Measurements from ENCODE around the gene MCOLN3.
A peak's percentile ranks its signal among the peaks of the same experiment; 100 is the strongest.

Gene MCOLN3

DNA sequence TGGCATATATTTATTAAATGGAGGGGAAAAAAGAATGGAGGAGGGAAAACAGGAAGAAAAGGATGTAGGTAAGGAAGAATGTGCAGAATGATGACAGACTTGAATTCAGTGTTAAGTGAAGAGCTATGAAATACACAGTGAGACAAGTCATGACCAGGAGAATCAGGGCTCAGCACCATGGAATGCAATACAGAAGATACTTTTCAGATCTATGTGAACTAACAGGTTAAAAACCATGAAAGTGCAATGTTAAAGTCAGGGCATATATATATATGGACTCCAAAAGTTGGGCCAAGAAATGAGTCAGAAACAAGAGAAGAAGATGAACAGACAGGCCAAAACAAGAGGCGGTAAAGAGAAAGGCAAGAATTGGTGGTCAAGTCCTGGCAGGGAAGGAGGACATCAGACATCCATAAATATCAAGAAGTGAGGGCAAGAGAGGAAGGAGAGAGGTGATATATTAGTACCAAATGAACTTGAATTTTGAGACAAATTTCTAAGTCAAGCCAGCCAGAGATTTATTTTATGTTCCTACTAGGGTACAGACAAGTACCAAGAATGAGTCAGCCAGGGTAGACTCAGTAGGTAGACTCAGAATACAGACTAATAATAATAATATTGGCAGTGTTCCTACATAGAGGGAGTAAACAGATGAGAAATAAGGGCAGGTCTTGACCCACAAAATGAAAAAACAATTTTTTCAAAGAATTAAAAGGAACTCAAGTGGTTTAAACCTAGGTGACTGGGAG is 39.5 kb upstream of the MCOLN3 start:
- Histone ChIP-seq H3K79me2 (ENCODE audit: insufficient read depth, low read length) (no peaks in the 10 kb centered on the region), H4K20me1 (ENCODE audit: insufficient read depth, low read length, poor library complexity, severe bottlenecking) (no peaks in the 10 kb centered on the region), H2AFZ (ENCODE audit: low read length) (no peak overlapping the region), H3K9me2 (replicated peaks; ENCODE audit: low read depth, low read length) (no peaks in the 10 kb centered on the region), H3K9ac (ENCODE audit: low read depth, low read length, poor library complexity, severe bottlenecking) (no peak overlapping the region), H3F3A (ENCODE audit: low read depth) (no peaks in the 10 kb centered on the region), H3K9me3 (ENCODE audit: insufficient read depth, low read depth, low read length) (no peaks in the 10 kb centered on the region), H3K27me3 (ENCODE audit: insufficient read depth, low read length, poor library complexity, severe bottlenecking) (no peaks in the 10 kb centered on the region), H3K4me2 (ENCODE audit: low read depth, low read length, poor library complexity, severe bottlenecking) (no peak overlapping the region), H3K4me1 (ENCODE audit: insufficient read depth, low read length, poor library complexity, severe bottlenecking) (peaks cover 11% of the 10 kb centered on the region), H3K36me3 (ENCODE audit: insufficient read depth, low read length) (no peaks in the 10 kb centered on the region), H3K4me3 (ENCODE audit: low read length, poor library complexity, severe bottlenecking) (no peak overlapping the region)
- TF ChIP-seq CTCF (conservative IDR thresholded peaks at IDR 0.05; ENCODE audit: low read length) (no peak), EZH2phosphoT487 (IDR thresholded peaks at IDR 0.05; ENCODE audit: borderline replicate concordance) (no peak)

GRCh38 chr1:85085417-85085816 is 37.1 kb upstream of the MCOLN3 start:
- no peak overlapping the region for H3K4me2 ChIP-seq (ENCODE audit: low read depth, low read length, poor library complexity, severe bottlenecking)
- no peaks in the 10 kb centered on the region for H3K4me1 ChIP-seq (ENCODE audit: insufficient read depth, low read length, poor library complexity, severe bottlenecking)
- H3K27me3 ChIP-seq (ENCODE audit: insufficient read depth, low read length, poor library complexity, severe bottlenecking): no peaks in the 10 kb centered on the region
- no peaks in the 10 kb centered on the region for H3K36me3 ChIP-seq (ENCODE audit: insufficient read depth, low read length)
- H3K79me2 ChIP-seq (ENCODE audit: insufficient read depth, low read length): no peaks in the 10 kb centered on the region
- H3K9me3 ChIP-seq (ENCODE audit: insufficient read depth, low read depth, low read length): no peaks in the 10 kb centered on the region
- no peak overlapping the region for H3K4me3 ChIP-seq (ENCODE audit: low read length, poor library complexity, severe bottlenecking)
- H2AFZ ChIP-seq (ENCODE audit: low read length): peak overlapping the region; percentile 24; the same call in 1 of the 2 replicates
- H3F3A ChIP-seq (ENCODE audit: low read depth): no peaks in the 10 kb centered on the region
- no peaks in the 10 kb centered on the region for H3K9me2 ChIP-seq (replicated peaks; ENCODE audit: low read depth, low read length)
- H4K20me1 ChIP-seq (ENCODE audit: insufficient read depth, low read length, poor library complexity, severe bottlenecking): no peaks in the 10 kb centered on the region
- H3K9ac ChIP-seq (ENCODE audit: low read depth, low read length, poor library complexity, severe bottlenecking): no peak overlapping the region
- TF ChIP-seq EZH2phosphoT487 (IDR thresholded peaks at IDR 0.05; ENCODE audit: borderline replicate concordance) (no peak), CTCF (conservative IDR thresholded peaks at IDR 0.05; ENCODE audit: low read length) (no peak)

- Histone ChIP-seq H3K79me2 (ENCODE audit: insufficient read depth, low read length) (no peaks in the 10 kb centered on the region), H4K20me1 (ENCODE audit: insufficient read depth, low read length, poor library complexity, severe bottlenecking) (no peaks in the 10 kb centered on the region), H3K4me1 (ENCODE audit: insufficient read depth, low read length, poor library complexity, severe bottlenecking) (no peaks in the 10 kb centered on the region), H3K4me2 (ENCODE audit: low read depth, low read length, poor library complexity, severe bottlenecking) (no peak overlapping the region), H3K27me3 (ENCODE audit: insufficient read depth, low read length, poor library complexity, severe bottlenecking) (no peaks in the 10 kb centered on the region), H3F3A (ENCODE audit: low read depth) (no peaks in the 10 kb centered on the region), H2AFZ (ENCODE audit: low read length) (no peak overlapping the region), H3K4me3 (ENCODE audit: low read length, poor library complexity, severe bottlenecking) (no peak overlapping the region), H3K36me3 (ENCODE audit: insufficient read depth, low read length) (no peaks in the 10 kb centered on the region), H3K9ac (ENCODE audit: low read depth, low read length, poor library complexity, severe bottlenecking) (no peak overlapping the region), H3K9me2 (replicated peaks; ENCODE audit: low read depth, low read length) (no peaks in the 10 kb centered on the region), H3K9me3 (ENCODE audit: insufficient read depth, low read depth, low read length) (no peaks in the 10 kb centered on the region)
- TF ChIP-seq EZH2phosphoT487 (IDR thresholded peaks at IDR 0.05; ENCODE audit: borderline replicate concordance): no peak
- TF ChIP-seq CTCF (conservative IDR thresholded peaks at IDR 0.05; ENCODE audit: low read length): peak; percentile 42
These were observed 30.6 kb upstream of the MCOLN3 start for GRCh38 chr1:85078903-85079302.

Measured in Loucy (cell line).